GM12872 (cell line): ENCODE measurements around the gene FHIP1B.

Source experiments
- TF ChIP-seq, protein P1 (sequence below): IDR thresholded peaks from 3 replicates; pipeline ENCODE4 v1.5.1; 2011; ENCODE audit warnings: low read depth, mild to moderate bottlenecking, low read length, moderate library complexity; ENCODE audit not compliant: insufficient read depth

The FHIP1B gene

GRCh38 chr11:6263662-6264061 is 29.2 kb upstream of the FHIP1B start:
- TF ChIP-seq, protein P1, sequence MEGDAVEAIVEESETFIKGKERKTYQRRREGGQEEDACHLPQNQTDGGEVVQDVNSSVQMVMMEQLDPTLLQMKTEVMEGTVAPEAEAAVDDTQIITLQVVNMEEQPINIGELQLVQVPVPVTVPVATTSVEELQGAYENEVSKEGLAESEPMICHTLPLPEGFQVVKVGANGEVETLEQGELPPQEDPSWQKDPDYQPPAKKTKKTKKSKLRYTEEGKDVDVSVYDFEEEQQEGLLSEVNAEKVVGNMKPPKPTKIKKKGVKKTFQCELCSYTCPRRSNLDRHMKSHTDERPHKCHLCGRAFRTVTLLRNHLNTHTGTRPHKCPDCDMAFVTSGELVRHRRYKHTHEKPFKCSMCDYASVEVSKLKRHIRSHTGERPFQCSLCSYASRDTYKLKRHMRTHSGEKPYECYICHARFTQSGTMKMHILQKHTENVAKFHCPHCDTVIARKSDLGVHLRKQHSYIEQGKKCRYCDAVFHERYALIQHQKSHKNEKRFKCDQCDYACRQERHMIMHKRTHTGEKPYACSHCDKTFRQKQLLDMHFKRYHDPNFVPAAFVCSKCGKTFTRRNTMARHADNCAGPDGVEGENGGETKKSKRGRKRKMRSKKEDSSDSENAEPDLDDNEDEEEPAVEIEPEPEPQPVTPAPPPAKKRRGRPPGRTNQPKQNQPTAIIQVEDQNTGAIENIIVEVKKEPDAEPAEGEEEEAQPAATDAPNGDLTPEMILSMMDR = no peak

DNA sequence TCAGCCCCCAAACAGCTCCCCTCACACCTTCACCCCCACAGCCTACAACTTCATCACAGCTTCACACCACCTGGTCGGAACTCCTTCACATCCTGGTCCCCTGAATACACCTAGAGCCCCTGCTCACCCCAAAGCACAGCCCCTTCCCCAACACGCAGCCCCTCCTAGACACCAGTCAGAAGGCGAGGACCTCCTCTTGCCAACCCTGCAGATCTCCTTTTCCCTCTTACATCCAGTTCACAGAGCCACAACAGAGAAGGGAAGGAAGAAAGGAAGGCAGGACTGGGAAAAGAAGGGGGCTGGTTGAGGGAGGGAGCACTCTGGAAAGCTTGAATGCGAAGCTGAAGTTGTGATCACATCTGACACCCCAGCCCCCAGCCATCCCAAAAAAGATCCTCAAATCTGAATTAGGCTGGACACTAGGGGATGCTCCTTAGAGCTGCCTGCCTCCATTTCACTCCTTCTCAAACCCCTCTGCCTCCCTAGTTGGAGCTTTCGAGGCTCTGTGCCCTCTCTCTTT is 25.8 kb upstream of the FHIP1B start:
- TF ChIP-seq, protein P1 = no peak

- TF ChIP-seq, protein P1 = no peak
These were observed 24.2 kb upstream of the FHIP1B start for GRCh38 chr11:6258571-6259081.

GRCh38 chr11:6258141-6258540 is 23.7 kb upstream of the FHIP1B start:
- TF ChIP-seq, protein P1 = 0 out of 3 replicates have a peak, but pooled peaks have one; percentile 1

DNA sequence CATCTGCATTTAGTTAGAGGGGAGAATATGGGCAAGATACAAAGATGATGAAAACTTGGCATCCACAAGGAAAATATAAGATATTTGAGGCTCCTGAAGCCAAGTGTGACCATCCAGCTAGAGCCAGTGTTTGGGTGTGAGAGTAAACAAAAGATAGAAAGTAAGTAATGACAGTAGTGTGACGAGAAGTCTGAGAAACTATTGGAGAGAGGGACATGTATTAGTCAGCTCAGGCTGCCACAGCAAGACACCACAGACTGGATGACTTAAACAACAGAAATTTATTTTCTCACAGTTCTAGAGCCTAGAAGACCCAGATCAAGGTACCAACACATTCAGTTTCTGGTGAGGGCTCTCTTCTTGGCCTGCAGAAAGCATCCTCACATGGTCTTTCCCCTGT is 18.8 kb upstream of the FHIP1B start:
- TF ChIP-seq, protein P1 = no peak

DNA sequence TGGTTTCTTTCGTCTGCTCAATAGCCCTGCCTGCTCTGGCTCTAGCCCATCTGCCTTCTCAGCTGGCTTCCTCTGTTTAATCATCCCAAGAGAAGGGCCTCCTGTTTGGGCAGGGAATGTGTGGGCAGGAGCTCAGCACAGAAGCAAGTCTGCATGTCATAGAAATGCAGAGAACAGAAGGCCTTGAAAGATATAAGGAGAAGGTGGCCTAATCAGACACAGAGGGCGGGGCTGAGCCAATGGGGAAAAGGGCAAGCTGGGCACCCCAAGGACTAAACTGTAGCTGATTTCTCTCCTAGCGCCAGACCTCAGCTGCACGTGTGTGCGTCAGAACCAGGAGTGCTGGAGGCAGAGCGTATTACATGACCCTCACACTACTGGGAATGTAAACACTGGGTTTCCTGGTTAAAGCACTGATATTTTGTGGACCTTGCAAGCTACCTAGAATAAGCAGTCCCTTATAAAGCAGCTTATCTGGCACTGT is 17.6 kb upstream of the FHIP1B start:
- TF ChIP-seq, protein P1 = no peak

DNA sequence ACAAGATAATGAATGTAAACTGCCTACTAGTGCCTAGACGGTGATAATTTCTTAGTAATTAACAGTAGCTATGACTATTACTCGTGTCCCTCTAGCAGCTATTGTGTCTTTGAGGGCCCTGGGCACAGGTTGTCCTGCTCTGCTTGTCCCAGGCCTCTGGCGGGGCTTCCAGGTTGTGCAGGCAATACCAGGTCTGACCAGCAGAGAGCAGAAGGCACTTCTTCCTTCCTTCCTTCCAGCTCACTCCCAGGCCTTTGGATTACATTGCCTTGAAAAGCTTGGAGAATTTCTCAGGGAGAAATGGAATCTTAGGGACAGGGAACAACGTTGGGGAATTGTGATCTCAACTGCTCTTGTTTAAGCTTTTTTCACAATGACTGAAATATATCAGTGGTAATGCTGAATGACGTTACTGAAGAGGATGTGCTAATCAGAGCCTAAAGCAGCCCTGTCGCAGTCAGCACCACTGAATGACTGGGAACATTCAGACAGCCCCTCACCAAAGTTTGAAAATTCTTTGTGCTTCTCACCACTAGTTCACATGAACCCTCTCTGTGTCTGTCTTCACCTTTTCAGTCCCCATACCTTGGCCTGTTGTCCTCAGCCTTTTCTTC is 16.8 kb upstream of the FHIP1B start:
- TF ChIP-seq, protein P1 = peak; percentile 94
